ENCODE results near the gene ICAM4.

DNA sequence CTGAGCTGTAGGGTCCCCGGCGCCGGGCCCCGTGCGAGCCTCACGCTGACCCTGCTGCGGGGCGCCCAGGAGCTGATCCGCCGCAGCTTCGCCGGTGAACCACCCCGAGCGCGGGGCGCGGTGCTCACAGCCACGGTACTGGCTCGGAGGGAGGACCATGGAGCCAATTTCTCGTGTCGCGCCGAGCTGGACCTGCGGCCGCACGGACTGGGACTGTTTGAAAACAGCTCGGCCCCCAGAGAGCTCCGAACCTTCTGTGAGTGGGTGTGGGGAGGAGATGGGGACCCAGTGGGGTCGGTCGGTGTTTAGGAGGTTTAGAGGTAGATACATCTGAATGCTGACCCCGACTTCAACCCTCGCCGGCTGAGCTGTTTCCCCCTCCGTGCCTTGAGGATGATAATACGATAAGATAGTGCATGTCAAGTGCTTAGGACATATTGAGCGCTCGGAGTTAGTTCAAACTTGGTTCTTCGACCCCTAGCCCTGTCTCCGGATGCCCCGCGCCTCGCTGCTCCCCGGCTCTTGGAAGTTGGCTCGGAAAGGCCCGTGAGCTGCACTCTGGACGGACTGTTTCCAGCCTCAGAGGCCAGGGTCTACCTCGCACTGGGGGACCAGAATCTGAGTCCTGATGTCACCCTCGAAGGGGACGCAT is 4.9 kb downstream of the ICAM4 start:
- TF ChIP-seq, protein P1, sequence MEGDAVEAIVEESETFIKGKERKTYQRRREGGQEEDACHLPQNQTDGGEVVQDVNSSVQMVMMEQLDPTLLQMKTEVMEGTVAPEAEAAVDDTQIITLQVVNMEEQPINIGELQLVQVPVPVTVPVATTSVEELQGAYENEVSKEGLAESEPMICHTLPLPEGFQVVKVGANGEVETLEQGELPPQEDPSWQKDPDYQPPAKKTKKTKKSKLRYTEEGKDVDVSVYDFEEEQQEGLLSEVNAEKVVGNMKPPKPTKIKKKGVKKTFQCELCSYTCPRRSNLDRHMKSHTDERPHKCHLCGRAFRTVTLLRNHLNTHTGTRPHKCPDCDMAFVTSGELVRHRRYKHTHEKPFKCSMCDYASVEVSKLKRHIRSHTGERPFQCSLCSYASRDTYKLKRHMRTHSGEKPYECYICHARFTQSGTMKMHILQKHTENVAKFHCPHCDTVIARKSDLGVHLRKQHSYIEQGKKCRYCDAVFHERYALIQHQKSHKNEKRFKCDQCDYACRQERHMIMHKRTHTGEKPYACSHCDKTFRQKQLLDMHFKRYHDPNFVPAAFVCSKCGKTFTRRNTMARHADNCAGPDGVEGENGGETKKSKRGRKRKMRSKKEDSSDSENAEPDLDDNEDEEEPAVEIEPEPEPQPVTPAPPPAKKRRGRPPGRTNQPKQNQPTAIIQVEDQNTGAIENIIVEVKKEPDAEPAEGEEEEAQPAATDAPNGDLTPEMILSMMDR (IDR thresholded peaks at IDR 0.05; ENCODE audit: poor library complexity, severe bottlenecking): no peak
- TF ChIP-seq EZH2 (IDR thresholded peaks at IDR 0.05; ENCODE audit: borderline replicate concordance, insufficient read depth, low read length, poor library complexity, severe bottlenecking): peak; percentile 5
- TF ChIP-seq MXI1 (conservative IDR thresholded peaks at IDR 0.05; ENCODE audit: poor library complexity, severe bottlenecking): no peak
- TF ChIP-seq, protein P2, sequence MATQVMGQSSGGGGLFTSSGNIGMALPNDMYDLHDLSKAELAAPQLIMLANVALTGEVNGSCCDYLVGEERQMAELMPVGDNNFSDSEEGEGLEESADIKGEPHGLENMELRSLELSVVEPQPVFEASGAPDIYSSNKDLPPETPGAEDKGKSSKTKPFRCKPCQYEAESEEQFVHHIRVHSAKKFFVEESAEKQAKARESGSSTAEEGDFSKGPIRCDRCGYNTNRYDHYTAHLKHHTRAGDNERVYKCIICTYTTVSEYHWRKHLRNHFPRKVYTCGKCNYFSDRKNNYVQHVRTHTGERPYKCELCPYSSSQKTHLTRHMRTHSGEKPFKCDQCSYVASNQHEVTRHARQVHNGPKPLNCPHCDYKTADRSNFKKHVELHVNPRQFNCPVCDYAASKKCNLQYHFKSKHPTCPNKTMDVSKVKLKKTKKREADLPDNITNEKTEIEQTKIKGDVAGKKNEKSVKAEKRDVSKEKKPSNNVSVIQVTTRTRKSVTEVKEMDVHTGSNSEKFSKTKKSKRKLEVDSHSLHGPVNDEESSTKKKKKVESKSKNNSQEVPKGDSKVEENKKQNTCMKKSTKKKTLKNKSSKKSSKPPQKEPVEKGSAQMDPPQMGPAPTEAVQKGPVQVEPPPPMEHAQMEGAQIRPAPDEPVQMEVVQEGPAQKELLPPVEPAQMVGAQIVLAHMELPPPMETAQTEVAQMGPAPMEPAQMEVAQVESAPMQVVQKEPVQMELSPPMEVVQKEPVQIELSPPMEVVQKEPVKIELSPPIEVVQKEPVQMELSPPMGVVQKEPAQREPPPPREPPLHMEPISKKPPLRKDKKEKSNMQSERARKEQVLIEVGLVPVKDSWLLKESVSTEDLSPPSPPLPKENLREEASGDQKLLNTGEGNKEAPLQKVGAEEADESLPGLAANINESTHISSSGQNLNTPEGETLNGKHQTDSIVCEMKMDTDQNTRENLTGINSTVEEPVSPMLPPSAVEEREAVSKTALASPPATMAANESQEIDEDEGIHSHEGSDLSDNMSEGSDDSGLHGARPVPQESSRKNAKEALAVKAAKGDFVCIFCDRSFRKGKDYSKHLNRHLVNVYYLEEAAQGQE (IDR thresholded peaks at IDR 0.05; ENCODE audit: borderline replicate concordance): no peak
- no peak for TF ChIP-seq SMC3 (conservative IDR thresholded peaks at IDR 0.05; ENCODE audit: poor library complexity)
- TF ChIP-seq EP300 (conservative IDR thresholded peaks at IDR 0.05; ENCODE audit: poor library complexity, severe bottlenecking): no peak
- TF ChIP-seq RAD21 (conservative IDR thresholded peaks at IDR 0.05): no peak
- no peak for TF ChIP-seq POLR2AphosphoS5 (IDR thresholded peaks at IDR 0.05)

Measured in neural cell (in vitro differentiated cells).